Activated CD4-positive, alpha-beta T cell treated with anti-CD3 and anti-CD28 coated beads, Interleukin-2, Interleukin-4, amounts not matched to agents 100 ng/mL and 50 ng/mL, durations not matched to agents 16 hours and 8 hours (primary cell): Measurements from ENCODE around the gene EMSY.
A peak's percentile ranks its signal among the peaks of the same experiment; 100 is the strongest.

Experiments used
- DNase-seq: peaks from one replicate; pipeline ENCODE4 v3.0.0-alpha.2; 2020; ENCODE audit warnings: low spot score

The EMSY gene

DNA sequence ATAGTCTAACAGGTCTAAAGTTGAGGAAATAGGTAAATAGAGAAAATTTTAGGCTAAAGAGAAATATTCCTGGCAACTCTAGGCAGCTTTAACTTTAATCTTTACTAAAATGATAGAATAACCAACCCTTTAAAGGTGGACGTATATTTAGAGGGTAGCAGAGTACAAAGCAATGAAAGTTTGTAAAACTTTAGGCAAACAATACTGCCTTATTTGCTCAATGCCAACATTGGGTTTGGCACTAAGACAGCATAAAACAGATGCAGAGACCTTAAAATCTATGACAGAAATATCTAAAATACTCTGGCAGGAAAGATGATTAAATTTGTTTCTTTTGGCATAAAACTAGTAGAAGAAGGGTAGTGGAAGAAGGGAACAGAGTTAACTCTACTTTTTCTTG, 70.7 kb downstream of the EMSY start:
- DNase-seq, result no peak

DNA sequence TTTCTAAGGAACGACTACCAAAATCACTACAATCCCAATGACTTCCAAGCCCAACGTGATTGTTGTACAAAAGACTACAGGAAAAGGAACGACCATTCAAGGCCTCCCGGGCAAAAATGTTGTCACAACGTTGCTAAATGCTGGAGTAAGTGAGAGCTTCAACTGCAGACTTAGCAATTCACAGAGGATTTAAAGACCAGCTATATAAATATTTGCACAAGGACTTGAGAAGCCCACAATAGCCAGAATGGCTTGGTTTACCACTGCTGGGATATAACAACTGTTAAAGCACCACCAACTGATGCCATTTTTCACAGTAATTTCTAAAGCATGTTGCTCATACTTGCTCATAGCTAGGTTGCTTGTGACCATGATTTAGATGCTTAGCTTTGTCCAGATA, 78.3 kb downstream of the EMSY start:
- no peak for DNase-seq

DNA sequence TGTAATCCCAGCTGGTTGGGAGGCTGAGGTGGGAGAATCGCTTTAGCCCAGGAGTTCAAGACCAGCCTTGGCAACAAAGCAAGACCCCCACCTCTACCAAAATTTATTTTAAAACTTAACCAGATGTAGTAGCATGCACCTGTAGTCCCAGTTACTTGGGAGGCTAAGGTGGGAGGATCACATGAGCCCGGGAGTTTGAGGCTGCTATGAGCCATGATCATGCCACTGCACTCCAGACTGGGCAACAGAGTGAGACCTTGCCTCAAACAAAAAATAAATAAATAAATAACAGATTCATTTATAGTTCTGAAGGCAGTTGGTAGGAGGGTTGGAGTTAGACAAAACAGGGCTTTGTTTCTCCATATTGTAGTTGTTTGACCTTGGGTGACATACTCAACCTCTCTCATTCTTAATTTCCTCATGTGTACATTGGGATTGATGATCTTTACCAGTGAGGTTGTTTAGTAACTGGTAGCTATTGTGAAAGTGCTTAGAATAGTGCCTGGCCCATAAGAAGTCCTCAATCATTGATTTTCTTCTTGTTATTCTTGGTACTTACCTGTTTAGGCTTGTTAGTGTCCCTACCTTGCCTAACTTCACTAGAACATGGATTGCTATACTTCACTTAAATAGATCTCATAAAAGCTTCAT, 79.1 kb downstream of the EMSY start:
- no peak for DNase-seq

DNA sequence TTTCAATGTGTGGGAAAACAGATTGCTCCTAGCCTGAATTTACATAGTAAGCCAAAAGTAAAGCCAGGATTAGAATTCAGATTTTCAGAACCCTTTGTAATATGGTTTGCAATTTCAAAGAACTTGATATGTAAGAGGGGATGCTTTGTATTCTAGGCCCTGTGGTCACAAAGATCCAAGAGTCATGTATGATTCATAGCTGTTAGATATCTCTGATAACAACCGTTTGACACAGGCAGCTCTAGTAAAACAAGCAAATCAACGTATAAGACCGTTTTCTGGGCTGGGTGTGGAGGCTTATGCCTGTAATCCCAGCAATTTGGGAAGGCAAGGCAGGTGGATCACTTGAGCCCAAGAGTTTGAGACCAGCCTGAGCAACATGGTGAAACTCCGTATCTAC, 79.6 kb downstream of the EMSY start:
- no peak for DNase-seq

DNA sequence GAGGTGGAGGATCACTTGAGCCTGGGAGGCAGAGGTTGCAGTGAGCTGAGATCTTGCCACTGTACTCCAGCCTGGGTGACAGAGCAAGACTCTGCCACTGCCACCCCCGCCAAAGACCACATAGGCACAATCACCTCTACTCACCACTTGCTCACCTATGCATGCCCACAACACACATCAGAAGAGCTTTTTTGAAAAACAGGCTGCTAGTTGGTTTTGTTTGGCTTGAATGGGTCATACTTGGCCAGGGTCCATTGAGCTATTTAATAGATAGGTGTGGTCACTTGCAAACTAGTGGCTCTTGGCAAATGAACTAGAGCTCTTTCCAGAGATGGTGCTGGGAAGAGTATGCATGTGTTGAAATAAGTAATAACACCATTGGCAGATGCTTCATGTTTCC, 80.1 kb downstream of the EMSY start:
- no peak for DNase-seq

DNA sequence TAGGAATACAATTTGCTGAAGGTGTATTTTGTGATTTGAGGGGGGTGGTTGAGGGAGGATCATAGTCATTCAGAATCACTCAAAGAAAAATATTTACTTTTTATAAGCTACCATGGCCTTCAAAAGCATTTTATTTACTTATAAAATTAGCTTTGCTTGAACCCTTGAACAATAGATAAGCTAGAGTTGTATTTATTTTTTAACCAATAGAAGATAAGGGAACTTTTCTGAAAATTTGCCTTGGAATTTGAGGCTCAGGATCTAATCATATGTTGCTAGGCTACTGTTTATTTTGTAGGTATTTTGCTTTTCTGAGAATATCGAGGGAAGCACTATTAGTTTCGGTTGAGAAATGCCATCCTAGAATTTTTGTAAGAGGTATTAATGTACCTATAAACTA, 82.1 kb downstream of the EMSY start:
- no peak for DNase-seq

DNA sequence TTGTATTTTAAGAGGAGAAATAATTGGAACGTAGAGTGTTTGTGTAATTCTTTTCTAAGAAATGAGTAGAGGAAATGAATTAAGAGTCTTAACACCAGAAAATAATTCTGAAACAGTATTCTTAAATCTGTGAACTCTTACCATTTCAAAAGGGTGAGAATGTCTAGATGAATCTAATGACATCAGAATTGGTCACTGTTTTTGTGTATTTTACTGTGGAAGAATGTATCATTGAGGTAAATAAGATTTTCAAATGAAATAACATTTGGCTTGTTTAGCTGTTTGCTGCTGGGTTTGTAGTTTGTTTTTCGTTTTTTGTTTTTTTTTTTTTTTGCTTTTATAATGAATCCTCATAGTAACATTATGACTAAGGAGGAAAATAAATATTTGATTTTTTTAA, 97.6 kb downstream of the EMSY start:
- no peak for DNase-seq

DNA sequence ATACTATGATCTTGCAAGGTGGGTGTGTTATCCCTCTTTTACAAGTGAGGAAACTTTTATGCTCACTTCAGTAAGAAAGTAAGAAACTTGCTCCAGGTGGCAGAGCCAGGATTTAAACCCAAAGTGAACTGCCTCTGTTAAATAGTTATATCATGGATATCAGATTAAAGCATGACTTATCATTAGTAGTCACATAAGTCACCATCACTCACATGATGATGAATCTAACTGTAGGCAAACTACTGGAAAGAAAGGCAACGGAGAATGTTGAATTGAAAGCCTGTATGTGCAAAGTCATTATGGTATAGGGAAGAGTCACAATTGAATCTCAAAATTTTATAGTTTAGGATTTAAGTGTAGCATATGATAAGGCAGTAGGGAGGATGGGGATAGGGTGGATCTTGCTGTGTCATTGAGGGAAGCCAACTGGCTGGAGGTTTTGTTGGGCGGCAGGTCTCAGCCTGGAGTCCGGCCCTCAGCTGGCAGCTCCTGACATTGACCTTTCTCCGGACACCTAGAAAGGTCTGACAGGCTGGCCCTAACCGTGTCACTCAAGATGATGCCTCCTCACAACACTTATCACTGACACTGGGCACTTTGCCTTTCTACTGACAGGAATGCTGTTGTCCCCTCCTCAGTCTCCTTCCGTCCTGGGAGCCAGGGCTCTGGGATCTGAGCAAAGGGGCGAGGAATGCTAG, 98.3 kb downstream of the EMSY start:
- no peak for DNase-seq

DNA sequence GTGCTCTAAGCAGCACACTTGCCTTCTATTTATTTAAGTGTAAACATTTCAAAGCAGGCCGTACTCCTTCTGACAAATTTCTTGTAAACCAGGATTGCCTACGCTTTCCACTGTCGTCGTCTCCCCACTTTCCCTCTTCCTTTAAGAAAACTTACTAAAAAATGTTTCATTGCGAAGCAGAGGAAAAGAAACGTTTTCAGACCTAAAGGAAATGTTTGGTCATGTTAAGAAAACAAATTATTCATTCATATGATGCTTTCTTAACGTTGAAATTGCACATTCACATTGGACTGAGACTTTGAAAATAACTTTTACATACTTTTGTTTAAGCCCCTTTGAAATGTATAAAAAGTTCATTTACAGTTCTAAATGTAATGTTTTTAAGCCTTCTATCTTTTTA, 106.0 kb downstream of the EMSY start:
- no peak for DNase-seq

DNA sequence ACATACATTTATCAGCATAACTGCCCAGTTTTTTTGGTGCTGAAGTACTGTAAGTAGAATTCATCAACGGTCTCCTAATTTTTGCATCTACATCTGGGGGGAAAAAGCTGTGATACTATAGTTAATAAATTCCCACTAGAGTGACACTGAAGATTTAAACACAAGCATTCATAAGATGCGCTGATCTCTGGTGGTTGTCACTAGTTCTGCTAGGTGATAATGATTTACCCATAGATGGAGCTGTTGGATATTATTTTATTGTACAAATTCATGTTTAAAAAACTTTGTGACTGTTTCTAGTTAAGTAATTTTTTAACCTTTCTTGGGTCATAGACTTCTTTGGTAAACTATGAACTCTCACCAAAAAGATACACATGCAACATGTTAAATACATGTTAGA, 106.6 kb downstream of the EMSY start:
- no peak for DNase-seq

DNA sequence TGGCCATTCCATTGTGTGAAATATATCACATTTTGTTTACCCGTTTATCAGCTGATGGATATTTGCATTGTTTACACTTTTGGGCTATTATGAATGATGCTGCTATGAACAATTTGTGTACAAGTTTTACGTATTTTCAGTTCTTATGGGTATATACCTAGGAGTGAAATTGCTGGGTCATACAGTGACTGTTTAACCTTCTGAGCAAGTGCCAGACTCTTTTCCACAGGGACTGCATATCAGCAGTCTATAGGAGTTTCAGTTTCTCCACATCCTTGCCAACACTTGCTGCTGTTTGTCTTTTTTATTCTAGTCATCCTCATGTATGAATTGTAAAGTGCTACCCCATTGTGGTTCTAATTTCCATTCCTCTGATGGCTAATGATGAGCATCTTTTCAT, 108.2 kb downstream of the EMSY start:
- no peak for DNase-seq

DNA sequence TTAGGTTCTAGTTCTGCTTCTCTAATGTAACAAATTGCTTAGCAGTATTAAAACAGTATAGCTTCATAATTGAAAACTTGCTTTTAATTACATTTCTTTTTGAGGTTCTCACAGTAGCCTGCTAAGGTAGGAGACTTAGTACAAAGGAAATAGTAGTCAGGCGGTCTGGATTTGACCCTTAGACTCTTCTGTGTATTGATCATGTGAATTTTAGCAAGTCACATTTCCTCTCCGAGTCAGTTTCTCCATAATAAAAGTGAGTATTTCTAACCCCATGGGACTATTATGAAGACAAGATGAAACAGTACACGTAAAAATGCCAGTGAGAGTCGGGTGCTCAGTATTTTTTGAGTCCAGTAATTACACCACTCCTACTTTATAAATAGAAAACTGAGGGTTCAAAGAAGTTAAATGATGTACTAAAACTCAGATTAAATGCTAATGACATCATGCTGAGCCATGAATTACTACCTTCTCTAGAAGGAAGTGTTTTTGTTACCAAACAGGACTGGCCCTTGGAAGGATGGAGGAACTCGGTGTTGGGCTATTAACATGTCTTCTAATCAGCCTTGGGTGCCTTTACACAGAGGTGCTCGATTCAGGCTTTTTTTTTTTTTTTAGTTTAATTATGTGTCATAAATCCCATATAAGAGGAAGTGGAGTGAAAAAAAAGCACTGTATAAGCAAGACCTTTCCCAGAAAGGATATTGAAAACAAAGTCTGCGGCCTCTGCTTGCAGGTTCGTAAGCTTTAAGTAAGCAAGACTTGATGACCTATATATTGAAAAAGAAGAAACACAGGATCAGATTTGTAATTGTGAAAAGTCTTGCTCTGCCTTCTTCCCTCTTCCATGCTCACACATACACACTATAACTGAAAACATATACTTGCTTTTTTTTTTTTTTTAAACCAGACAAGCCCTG, 109.0 kb downstream of the EMSY start:
- DNase-seq, result peak; percentile 16

DNA sequence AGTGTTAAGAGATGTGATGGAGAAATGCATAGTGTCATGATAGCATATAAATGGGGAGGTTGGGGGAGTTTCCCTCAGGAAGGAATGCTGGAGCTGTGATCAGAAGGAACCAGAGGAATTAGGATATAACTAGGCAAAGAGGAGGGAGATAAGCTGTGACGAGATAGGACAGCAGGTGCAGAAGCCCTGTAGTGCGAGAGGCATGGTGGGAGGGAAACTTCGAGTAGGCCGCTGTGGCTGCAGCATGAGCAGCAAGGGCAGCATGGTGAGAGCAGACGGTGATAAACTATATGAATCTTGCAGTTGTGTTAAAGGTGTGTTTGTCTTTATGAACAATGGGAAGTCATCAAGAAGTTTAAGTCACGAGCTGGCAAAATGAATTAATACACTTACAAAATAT, 109.9 kb downstream of the EMSY start:
- DNase-seq, result no peak

DNA sequence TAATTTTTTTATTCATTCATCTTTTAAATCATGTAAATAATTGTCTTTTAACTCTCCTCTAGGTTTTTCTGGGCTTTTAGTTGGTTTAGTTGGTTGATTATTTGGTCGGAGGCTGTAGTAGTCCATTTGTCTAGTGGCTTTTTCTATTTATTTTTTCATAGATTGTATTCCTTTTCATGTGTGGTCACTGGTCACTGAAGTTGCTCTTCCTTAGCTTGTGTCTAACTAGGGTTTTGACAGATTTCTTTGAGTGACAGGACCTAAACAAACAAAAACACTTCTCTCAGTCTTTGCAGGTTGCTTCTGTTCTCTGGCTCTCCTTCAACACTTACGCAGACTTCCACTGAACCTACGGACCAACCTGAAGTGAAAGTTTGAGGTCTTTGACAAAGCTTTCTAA, 112.6 kb downstream of the EMSY start:
- no peak for DNase-seq

DNA sequence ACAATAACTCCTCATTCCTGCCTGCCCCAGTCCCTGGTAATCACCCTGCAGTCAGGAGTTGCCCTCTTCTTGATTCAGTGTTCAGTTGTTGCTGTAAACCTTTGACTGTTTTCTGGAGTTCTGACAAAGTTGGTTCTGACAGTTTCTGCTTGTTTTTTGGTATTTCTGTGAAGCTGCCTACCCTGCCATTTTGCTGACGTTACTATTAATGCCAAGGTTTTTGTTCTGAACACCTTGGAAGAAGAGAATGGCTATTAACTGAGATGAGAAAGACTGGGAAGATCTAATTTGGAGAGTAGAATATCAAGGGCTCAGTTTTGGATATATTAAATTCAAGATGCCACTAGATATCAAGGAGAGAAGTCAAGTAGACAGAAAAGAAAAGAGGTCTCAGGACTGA, 113.7 kb downstream of the EMSY start:
- no peak for DNase-seq

DNA sequence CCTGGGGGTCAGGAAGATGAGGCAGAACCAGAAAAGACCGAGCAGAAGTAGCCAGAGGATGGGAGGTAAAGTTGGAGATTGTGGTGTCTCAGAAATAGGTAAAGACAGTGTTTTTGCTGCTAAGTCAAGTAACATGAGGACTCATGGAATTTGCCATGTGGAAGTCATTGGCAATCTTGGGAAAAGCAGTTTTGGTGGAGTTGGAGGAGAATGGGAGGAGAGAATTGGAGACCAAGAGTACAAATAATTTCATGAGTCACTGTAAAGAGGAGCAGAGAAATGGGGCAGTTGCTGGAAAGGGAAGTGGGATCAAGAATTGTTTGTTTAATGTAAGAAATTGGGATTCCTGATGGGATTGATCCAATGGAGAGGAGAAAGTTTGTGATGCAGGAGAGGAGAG, 114.1 kb downstream of the EMSY start:
- no peak for DNase-seq

DNA sequence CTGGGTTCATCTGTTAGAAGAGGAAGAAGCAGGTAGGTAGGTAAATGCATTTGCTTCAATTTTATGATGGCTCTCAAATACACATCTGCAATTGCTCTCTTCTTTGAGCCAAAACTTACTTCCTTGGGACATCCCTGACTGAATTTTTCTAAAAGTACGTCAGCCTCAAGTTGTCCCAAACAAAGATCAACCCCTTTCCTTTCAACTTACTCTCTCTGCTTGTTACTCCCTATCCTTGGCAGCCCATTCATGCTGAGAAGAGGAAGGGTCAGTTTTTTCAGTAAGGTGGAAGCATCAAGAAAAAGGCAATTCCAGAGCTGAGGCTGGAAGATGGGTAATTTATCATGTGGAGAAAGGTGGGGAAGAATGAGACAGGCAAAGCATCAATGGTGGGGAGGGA, 114.5 kb downstream of the EMSY start:
- DNase-seq, result no peak

DNA sequence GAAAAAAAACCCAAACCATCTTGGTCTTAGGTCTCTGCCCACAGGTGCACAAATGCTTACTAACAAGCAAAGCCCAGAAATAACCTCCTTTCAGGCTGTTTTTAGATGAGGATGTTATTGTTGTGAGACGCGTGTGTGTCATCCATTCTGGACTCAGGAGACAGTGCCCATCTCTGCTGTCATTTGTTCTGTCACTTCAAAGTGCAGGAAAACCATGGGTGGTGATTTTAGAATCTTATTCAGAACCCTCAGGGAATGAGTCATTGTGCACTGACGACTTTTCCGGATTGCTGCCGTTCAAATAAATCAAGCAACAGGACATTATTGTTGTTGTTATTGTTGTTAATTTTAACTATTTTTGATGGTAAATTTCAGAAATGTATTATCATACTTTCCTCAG, 115.4 kb downstream of the EMSY start:
- peak; percentile 64 for DNase-seq

DNA sequence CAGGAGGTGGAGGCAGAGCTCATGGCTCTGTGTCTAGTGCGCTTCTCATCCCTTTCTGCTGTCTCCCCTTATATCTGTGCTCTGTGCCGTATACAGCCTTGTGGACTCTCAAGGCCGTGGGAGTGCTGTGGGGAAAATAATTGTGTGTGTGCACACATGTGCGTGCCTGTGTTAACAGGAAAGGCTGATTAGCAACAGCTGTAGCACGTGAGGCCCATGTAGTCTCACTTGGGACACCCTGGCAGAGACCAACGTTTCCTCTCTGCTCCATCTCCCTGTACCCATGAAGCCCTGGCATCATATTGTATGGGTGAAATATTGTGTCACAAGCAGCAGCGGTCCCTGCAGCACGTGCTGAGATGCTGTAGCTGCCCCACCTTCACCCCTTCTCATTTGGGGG, 116.4 kb downstream of the EMSY start:
- no peak for DNase-seq

DNA sequence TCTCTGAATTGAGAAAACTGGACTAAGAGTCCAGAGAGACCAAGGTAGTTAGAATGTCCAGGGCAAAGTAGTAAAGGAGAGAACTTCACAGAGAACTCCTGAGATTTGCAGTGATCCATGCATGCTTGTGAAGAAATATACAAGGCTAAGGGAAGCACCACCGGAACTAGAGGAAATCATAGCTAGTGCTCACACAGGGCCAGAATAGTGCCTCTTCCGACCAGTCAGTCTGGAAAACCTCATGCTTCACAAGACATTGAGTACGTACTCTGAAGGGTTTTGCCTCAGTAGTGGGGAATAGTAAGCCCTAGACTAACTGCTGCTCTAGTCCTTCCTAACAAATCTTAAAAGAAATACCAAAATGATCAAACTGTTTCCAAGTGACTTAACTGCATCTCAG, 117.7 kb downstream of the EMSY start:
- no peak for DNase-seq

DNA sequence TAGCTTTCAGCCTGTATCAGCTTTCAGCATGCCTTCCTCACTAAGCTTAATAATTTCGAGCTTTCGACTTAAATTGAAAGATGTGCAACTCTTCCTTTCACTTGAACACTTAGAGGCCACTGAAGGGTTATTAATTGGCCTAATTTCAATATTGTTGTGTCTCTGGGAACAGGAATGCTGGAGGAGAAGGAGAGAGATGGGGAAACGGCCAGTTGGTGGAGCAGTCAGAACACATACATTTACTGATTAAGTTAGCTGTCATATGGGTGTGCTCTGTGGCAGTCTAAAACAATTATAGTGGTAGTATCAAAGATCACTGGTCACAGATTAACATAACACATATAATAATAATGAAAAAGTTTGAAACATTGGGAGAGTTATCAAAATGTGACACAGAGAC, 119.5 kb downstream of the EMSY start:
- no peak for DNase-seq

DNA sequence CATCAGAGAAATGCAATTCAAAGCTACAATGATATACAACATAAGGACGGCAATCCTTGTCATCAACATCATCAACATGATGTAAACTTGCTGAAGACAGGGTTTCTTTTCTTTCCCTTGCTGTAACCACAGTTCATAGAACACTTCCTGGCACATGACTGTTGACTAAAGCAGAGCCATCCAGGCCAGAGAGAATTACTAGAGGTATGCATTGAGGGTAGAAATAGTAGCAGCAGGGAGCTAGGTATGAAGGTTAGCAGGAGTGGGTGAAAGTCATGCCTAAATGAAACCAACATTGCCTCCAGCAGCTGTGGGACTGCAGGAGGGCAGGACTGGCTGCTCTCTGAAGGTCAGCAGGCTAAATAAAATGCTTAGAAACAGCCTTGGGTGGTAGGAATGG, 122.0 kb downstream of the EMSY start:
- DNase-seq, result peak; percentile 32

DNA sequence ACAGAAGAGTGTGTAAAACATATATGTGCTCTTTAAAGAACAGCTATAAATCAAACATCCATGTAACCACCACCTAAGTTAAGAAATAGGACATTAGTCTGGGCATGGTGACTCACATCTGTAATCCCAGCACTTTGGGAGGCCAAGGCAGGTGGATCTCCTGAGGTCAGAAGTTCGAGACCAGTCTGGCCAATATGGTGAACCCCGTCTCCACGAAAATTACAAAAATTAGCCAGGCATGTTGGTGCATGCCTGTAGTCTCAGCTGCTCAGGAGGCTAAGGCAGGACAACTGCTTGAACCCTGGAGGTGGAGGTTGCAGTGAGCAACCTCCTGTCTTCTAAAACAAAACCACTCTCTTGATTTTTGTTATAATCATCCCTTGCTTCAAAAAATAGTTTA, 122.4 kb downstream of the EMSY start:
- DNase-seq, result no peak
